Stomach (tissue), 4 donors: ENCODE data around the gene SNORC.

Experiments
- CTCF ChIP-seq, 7 experiments: fragments of 450-650 bp in 4 of 7; fragments of 200-600 bp in 3 of 7; sonication (generic) in 3 of 7; IDR thresholded peaks; one replicate each; pipeline ENCODE4 v1.5.1; 2016 to 2019; ENCODE audit warnings: antibody characterized with exemption in 7 of 7, control low read depth in 2 of 7, mild to moderate bottlenecking in 1 of 7
- EP300 ChIP-seq: sonication (generic); formaldehyde crosslinking; IDR thresholded peaks from one replicate; pipeline ENCODE4 v1.6.1; 2017; ENCODE audit warnings: antibody characterized with exemption
- POLR2A ChIP-seq, 4 donors: fragments of 450-650 bp; IDR thresholded peaks; one replicate each; pipeline ENCODE4 v1.6.1; 2016; ENCODE audit warnings: antibody characterized with exemption in 4 of 4, control low read depth in 2 of 4, mild to moderate bottlenecking in 1 of 4, moderate library complexity in 1 of 4
- POLR2AphosphoS5 ChIP-seq, 3 donors: sonication (generic); formaldehyde crosslinking; IDR thresholded peaks; one replicate each; pipeline ENCODE4 v1.6.1; 2016; ENCODE audit warnings: antibody characterized with exemption in 3 of 3

DNA sequence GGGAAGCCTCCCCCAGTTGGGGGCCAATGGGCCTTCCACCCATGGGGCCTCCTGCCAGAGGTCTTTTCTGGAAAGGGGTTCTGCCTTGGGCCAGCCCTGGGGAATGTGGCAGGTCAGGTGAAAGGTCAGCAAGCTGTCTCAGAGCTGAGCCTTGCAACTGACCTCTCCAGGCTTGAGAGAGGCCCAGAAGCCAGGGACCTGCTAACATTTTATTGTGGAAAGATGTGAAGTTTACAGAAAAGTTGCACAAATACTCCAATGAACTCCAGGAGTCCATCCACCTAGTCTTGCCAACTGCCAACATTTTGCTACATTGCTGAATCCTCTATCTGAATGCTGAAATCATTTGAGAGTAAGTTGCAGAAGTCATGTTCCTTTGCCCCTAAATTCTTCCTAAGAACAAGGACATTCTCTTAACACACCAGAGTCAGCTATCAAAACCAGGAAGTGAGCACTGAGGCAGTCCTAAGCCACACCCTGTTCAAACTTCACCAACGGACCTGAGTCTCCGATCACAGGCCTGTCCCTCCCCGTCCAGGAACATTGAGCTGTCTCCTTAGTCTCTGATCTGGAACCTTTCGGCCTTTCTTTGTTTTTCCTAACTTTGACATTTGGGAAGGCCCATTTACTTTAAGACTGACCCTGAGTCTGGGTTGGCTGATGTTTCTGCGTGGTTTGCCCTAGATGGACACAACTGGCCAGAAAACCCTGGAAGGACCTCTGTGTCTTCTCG is 4.0 kb downstream of the SNORC start:
- TF ChIP-seq CTCF (IDR thresholded peaks at IDR 0.05) = no peak
- TF ChIP-seq POLR2A (IDR thresholded peaks at IDR 0.05) = no peak
- peak in 1 of 3 donors; percentile 25 for TF ChIP-seq POLR2AphosphoS5 (IDR thresholded peaks at IDR 0.05)
- TF ChIP-seq EP300 = no peak
